HG03558 (cell line): ENCODE measurements around the gene CLDN22.
"Not testable (repeated sequence)": the region's sequence is repeated elsewhere in the genome, so short reads cannot be mapped to it uniquely, and the experiment has no call there.

Experiments used
- ATAC-seq: cut with Tn5 transposase; IDR thresholded peaks from one replicate; pipeline ENCODE4 v1.9.1; 2021; ENCODE audit warnings: moderate number of reproducible peaks; ENCODE audit not compliant: unreplicated experiment; ENCODE audit errors: extremely low read depth

CLDN22 gene

DNA sequence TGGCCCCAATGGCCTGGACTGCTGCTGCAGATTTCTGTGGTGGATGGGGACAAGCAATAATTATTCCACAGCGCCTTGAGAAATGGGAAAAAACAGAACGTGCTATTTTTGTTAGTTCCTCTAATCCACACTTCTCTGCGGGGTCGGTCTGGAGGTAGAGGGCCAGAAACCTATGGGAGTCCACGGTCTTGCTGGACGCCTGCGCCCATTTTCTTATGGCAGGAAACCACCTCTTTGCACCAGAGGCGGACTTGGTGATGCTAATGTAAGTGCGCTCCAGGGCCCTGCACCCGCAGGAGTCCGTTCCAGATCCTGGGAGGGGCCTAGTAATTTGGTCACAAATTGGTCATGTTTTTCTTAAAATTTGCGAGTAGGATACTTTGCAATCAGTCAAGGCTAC, 28.1 kb upstream of the CLDN22 start:
- ATAC-seq = no peak

DNA sequence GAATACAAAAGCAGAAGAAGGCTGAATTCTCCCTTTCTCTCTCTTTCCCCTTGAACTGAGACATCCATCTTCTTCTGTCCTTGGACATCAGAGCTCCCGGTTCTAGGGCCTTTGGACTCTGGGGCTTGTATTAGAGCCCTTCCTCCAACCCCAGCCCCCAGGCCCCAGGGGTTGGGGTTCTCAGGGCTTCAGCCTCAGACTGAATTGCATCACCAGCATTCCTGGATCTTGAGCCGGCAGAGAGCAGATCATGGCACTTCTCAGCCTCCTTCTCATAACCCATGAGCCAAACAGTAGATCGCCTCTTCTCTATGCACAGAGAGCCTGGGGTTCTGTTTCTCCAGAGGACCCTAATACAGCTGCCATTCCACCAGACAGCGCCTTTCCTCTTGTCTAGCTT, 27.5 kb upstream of the CLDN22 start:
- ATAC-seq = no peak

DNA sequence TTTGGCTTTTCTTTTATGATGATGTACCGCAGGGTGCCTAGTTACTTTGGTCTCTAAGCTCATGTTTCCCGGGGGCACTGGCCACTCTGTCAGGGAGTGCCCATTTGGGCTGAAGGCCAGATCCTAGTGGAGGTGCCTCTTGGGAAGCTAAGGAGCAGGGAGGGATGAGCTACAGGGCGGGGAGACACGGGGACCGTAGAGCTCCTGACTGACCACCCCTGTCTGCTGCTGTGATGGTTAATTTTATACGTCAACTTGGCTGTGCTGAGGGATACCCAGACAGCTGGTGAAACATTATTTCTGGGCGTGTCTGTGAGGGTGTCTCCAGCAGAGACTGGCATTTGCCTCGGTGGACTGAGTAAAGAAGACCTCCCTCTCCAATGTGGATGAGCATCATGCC, 27.1 kb upstream of the CLDN22 start:
- ATAC-seq = no peak

DNA sequence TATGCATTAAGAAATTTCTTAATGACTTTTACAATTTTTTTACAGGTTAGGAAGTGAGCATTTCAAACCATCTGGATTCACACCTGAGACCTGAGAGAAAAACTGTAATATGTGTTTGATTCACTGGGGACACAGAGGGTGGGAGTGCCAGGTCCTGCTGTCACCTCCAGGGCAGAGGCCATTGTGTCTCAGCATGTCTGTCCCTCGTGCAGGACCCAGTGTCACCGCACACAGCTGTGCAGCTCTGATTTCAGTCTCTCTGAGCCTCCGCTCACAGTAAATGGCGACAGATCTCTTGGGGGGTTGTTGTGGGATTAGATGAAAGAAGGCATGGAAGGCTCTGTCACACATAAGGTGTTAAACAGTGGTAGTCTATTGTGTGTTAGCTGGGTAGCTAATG, 25.2 kb upstream of the CLDN22 start:
- no peak for ATAC-seq

DNA sequence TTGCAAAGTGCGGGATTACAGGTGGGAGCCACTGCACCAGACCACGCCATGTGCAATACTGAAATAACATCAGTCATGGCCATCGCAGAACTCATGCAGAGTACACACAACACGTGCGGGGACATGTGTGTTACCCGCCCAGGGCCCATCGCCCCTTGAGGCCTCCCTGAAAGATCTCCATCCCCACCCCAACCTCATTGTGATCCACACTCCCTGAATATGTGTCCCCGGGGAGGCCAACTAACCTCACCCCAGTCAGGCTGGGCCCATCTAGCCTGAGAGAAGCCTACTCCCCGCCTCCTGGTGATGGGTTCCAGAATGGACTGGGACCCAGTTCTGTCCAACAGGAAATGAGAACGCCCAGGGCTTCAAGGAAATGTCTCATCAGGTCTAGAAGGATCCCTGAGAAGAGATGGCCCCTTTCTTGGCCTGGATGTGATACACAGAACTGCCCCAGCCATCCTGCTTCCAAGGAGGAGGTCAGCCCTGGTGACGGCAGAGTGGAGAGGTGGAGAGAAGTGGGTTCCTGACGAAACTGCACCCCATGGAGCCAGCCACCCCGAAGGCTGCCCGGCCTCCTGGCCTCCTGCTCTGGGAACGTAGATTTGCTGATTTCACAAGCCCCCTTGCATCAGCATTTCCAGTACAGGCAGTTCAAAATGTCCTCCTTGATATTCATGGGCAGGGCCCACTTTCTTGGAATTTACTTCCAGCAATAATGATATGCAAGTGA, 24.6 kb upstream of the CLDN22 start:
- ATAC-seq = no peak

DNA sequence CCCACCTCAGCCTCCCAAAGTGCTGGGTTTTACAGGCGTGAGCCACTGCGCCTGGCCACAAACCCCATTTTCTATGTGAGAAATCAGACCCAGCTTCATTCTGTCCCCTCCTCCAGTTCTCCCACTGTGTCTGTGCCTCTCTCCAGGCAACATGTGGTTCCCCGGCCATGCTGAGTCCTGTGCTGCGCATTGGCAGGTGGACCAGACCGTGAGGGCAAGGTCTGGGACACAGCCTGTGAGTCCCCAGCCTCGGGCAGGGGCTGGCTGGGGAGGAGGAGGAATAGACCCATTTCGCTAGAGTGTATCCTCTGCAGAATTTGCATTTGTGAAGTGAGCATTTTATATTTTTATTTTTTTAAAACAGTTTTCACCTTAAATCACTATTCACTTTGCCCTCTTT, 23.7 kb upstream of the CLDN22 start:
- ATAC-seq = no peak

DNA sequence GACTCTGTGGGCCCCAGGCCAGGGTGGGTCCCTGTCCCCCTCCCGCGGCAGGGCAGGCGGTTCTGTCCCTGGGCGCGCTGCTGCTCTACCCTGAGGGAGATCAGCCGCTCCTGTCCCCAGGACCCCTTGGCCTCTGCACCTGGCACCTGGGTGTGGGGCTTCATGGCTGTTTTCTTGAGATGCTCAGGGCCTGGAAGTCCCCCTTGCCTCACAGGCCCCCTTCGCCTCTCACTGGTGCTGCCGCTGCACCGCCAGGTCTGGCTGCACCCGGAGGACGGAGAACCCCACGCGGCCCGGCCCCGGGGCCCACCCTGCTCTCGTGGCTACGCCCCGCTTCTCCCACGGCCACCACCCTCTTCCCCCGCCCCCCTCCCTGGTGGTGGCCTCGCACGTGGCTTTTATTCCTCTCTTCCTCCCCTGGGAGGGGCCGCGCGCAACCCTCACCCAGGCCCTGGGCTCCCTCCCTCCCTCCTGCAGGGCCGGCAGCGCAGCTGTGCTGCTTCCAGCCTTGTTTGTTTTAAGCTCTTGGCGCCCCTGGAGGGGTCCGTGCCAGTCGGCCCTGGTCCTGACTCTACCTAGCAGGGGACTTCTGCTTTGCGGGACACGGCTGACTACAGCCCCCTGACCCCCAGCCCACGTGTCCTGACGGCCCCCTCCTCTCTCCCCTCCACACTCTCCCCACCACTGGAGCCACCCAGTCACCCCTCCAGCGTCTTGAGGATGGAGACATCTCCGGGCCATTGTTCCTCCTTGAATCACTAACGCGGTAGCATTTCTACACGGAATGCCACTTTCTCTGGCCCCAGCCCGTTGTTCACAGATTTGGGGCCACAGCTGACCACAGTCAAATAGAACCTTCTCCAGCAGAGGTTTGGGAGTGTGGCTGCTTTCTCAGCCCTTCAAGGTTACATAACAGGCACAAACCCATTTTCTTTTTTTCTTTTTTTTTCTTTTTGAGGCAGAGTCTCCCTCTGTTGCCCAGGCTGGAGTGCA, 22.8 kb upstream of the CLDN22 start:
- ATAC-seq = no peak

DNA sequence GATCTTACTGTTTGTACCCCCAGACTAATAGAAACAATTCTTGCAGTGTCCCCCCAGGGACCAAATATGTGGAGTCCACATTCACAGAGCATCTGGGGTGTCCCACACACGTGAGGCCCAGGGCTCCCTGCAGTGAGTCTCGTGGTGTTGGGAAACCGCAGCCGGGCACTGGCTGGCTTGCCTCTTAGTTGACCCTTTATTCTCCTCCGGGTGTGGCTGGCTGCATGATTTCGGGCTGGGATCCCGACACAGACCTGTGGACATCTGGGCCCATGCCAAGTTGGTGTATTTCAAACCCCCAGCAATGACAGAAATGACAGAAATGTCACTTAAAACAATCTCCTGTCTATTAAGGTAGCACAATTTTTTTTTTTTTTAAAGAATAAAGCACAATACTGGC, 17.8 kb upstream of the CLDN22 start:
- no peak for ATAC-seq

DNA sequence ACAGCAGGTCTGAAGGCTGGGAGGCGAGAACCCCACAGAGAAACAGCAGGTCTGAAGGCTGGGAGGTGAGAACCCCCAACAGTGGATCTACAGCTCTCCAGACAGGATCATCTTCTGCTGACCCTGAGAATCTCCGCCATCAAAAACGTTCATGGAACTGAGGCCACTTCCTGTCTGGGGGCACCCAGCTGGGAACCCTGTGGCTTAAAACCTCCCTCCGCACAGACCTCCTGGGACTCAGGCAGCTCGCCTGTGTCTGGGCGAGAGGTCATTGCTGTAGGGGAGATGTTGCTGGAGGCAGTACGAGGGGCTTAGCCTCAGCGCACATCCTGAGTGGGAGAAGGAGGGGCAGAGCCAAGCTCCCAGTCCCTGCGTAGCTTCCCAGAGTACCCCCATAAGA, 17.3 kb upstream of the CLDN22 start:
- ATAC-seq = no peak

DNA sequence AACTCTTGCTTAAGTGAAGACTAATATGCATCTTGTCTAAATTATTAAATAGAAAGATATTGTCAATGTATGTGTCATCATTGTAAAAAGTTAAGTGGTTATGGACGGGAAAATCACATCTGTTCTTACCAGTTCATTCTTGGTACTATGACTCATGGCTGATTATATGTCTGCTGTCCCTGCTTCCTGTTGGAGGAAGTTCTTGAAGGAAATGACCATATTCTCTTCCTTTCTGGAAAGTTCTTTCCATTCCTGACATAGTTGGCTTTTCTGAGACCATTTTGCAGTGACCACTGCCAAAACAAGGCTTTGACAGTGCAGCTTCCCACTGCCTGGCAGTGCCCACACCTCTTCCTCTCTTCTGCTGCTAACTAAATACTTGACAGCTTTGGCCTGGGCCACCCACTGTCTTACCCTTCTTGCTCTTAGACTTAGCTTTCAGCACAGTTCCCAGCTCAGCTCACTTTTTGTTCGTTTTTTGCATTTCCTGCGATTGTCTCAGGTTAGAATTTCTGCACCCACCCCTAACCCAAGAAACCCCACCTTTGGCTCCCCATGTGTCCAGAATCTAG, 15.4 kb upstream of the CLDN22 start:
- ATAC-seq = no peak

DNA sequence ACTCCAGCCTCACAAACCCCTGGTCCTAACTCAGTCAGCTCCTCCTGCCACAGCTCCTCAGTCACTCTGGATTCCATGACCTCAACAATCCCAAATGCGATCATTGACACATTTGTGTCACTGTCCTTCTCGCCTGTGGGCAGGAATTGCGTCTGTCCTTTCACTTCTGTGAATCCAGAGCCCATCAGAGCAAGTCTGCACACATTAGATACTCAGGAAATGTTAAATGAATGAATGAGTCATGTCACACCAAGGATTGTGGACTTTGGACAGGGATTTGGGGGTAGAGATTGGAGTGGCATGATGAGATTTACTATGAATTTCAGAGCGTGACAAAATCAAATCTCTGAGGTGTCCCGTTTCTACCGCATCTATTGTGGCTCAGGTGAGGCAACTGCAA, 13.9 kb upstream of the CLDN22 start:
- ATAC-seq = no peak

DNA sequence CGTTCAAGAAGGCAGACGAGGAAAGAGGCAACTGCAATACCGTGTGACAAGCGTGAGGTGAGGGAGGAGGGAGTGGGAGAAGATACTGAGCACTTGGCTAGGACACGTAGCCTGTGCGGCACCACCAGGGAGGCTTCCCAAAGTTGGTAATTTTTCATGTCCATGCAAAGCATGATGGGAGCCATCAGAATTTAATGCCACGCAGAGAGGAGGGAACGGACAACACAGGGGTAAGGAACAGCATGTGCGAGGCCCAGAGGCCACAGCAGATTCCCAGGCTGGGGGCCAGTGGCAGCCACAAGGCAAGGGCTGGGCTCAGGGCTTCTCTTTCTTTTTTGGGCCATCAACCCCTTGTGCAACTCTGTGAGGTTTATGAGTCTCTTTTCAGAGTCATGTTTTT, 13.1 kb upstream of the CLDN22 start:
- no peak for ATAC-seq

DNA sequence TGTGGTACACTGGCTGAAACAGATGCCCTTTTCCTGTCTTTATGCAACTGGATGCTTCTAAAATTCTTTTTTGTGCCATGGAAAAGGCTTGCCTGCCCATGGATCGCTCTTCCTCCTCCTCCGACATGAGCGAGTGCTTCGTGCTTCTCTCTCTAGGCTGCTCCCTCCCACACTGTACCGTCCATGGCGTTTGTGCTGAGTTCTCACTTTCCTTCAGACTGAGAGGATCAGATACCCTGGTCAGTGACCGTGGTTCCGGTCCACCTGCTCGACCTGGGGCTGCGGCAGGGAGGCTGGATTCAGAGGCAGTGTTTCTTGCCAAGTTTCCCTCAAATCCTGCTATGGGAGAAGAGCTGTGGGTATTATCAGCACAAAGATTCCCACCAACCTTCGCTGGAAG, 12.4 kb upstream of the CLDN22 start:
- ATAC-seq = no peak

DNA sequence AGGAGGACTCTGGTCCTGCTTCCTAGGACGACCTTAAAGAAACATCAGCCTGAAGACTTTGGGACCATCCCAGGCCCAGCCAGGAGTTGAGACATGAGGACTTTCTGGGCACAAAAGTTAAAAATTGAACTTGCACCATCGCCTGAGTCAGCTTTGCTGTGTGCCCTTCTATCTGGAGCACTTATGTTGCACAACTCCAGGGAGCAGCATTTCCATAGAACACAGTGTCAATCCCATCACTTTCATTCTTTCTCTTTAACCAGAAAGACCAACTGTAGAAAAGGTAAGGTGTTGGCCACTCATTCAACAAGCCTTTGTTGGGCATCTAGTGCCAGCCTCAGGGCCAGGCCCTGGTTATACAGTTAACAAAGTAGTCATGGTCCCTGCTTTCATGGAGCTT, 10.8 kb upstream of the CLDN22 start:
- no peak for ATAC-seq

DNA sequence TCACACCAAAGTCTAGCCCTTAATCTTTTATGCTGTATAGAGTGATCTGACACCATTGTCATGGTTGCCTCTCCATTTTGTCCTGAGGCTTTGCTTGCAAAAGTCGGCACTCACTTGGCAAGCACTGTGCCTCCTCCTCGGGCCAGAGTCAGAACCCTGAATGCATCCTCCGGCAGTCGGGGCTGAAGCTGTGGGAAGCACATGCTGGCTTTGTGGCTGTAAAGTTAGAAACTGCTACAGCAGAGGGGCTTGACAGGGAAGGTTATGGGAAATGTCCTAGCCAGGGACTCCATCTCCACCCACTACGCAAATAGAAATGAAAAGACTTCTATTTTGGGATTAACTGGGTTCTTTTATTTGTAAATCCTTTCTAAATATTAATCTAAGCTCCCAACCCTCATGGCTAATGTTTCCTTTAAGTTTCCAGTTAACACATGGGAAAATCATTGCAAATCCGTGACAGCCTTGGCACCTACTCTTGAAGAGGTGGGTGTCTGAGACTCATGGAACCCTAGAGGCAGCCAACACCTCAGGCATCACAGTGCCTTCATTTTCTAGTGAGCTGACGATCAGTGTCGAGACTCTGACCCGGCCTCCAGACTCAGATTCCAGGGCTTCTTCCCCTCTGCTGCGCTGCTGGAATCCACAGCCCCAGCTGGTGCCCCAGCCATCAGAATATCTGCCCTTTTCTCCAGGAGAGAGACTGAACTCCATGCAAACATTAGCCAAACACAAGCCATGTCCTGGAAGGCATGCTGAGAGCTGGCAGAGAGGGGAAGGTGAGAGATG, 10.1 kb upstream of the CLDN22 start:
- no peak for ATAC-seq

DNA sequence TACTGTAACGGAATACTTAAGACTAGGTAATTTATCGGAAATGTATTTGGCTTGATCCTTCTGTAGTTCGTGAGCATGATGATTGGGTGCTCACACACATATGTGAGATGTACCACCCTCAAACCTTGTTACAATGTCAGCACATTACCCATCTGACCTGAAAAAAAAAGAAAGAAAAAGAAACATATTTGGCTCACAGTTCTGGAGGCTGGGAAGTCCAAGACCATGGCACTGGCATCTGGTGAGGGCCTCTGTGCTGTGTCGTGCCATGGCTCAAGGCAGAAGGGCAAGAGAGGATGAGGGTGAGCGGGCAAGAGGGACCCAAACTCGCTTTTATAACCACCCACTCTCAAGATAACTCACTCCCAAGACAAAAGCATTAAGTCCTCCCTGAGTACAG, 9.2 kb upstream of the CLDN22 start:
- no peak for ATAC-seq

DNA sequence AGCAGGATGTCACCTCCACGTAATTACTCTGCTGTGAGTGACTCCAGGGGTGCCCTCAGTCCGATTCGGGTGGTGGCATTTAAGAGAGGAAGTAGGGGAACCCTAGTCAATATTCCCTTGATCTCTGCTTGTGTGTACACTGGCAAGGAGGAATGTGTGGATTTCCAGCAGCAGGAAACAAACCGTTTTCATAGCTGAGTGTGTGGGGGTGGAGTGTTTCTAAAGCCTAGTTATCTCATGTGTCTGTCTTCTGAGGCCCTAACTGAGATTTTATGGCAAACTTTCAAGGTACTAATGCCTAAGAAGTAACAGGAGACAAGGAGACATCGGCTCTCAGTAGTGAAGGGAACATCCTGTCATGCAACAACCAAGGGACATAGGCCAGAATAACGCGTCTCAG, 8.8 kb upstream of the CLDN22 start:
- no peak for ATAC-seq

DNA sequence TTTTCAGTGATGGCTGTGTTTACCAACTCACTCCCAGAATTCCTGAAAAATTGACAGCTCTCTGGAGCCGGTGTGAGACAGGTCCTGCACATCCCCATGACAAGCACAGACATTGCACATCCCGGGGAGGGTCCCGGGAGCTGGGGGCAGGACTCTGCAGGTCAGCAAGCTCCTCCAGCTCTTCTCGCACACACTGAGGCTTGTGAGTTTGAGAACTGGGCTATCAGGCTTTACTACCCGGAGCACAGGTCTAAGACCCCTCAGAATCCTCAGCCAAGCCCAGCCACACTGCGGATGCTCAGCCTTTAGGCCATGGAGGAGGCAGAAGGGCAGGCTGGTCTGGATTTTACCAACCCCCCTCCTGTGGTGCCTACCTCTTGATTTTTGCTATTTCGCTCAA, 7.8 kb upstream of the CLDN22 start:
- ATAC-seq = no peak

DNA sequence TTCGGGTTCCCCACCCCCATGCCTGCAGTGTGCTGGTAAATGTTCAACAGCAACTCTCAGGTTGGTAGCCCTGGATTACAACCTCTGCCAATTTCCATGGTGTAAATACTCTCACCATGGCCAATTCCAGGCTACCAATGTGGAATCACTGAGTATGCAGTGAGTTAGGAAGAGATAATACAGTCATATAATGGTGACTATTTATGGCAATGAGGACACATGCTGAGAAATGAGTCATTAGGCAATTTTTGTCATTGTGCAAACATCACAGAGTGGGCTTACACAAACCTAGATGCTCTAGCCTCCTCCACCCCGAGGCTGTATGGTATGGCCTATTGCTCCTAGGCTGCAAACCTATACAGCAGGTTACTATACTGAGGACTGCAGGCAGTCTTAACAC, 6.8 kb upstream of the CLDN22 start:
- no peak for ATAC-seq

DNA sequence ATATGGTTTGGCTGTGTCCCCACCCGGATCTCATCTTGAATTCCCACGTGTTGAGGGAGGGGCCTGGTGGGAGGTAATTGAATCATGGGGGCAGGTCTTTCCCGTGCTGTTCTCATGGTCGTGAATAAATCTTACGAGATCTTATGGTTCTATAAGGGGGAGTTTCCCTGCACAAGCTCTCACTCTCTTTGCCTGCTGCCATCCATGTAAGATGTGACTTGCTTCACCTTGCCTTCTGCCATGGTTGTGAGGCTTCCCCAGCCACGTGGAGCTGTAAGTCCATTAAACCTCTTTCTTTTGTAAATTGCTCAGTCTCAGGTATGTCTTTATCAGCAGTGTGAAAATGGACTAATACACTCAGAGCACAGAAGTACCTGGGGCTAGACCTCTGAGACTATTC, 6.3 kb upstream of the CLDN22 start:
- ATAC-seq = not testable (repeated sequence)

DNA sequence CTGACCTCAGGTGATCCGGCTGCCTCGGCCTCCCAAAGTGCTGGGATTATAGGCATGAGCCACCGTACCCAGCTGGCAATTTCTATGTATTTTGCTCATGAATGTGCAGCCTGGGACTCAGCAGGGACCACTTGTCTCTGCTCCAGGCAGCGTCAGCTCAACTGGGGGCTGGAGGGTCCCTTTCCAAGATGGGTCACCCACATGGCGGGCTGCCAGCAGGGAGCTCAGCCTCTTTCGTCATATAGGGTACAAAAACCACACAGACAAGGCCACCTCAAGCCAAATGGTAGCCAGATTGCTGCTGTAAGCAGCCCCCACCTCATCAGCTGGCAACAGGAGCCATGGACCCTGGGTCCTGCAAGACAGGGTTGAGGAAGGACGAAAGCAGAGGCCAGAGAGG, 4.5 kb upstream of the CLDN22 start:
- ATAC-seq = no peak
